HEK293T (cell line): ENCODE measurements around the gene ELP5.

ENCODE experiments used
- SP1 ChIP-seq: fragments of 450-650 bp; IDR thresholded peaks from 2 replicates; pipeline ENCODE4 v1.6.1; 2017
- SUZ12 ChIP-seq: fragments of 450-650 bp; IDR thresholded peaks from 2 replicates; pipeline ENCODE4 v1.6.1; 2016; ENCODE audit warnings: mild to moderate bottlenecking
- TARDBP ChIP-seq: fragments of 450-650 bp; IDR thresholded peaks from 2 replicates; pipeline ENCODE4 v1.6.1; 2016

DNA sequence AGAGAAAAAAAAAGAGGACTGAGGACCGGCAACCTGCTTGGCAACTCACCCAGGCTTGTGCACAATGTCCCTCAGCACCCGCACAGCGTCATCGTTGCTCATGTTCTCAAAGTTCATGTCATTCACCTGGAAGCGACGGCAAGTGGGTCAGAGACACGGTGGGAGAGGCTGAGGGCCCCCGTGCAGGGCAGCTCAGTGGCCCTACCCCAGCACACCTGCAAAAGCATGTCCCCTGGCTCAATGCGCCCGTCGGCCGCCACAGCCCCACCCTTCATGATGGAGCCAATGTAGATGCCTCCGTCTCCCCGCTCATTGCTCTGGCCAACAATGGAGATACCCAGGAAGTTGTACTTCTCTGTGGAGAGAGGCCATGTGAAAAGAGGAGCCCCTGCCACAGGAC, 23.1 kb upstream of the ELP5 start:
- TF ChIP-seq SP1, result no peak
- TF ChIP-seq SUZ12, result no peak
- TF ChIP-seq TARDBP, result no peak
